ENCODE results near the gene TMEM256. TPM values are rescaled to one million over a fixed set of nuclear protein-coding genes. Genes with fewer than 3 reads are reported as not detected.

The TMEM256 gene
- total RNA-seq, 4 donors from 2014 or later = 10.0 to 129 (median 85.6) TPM

DNA sequence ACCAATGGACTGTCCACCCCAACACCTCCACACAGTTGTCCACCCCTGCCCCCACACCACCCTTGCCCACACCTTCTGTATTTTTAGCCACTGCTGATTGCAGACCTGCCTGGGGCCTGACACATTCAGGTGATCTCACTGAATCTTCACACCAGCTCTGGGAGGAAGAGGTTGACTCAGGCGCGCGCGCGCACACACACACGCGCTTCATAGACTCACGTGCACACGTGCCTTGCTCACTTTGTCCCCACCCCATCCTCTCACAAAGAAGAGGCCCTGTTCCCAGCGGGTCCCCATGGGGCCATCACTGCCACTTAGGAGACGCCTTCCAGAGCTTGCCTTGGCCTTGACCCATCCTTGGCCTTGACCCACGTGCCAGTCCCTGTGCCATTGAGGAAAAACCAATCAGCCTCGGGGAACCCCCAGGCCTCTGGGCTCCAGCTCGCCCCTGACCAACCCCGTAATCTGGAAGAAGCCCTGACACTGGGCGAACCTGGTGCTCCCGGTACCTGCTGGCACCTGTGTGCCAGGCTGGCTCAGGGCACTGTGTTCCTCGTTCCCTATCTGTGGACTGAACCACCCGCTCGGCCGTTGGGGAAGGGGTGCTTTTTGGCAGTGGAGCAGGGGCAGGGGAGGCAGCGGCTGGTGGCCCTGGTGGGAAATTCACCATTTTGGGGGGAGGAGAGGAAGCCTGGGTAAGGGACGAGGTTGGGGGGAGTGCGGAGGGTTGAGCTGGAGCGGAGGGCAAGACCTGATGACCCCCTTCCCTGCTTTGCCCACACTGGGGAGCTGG is 6.9 kb upstream of the TMEM256 start:
- Histone ChIP-seq H3K27me3 (peaks cover 6% of the 10 kb centered on the region), H3K4me1 (peaks cover 0 to 5% (median 2%) of the 10 kb centered on the region in 4 donors), H3K4me3 (no peak overlapping the region), H3K36me3 (no peaks in the 10 kb centered on the region), H3K9me3 (no peaks in the 10 kb centered on the region), H3K27ac (no peak overlapping the region)
- intact Hi-C loops (cut with DNase I; ENCODE audit: low total_unique reads) (no loop called here), in situ Hi-C loops (cut with MboI; ENCODE audit: low pct_ligation_motif_present in 1 of 4, low pct_unique_long_range_greater_than_20kb in 1 of 4, low sequenced_read_pairs in 3 of 4) (no loop called here)
- TF ChIP-seq POLR2AphosphoS5 (IDR thresholded peaks at IDR 0.05) (no peak), EP300 (IDR thresholded peaks at IDR 0.05; ENCODE audit: low read depth) (no peak), POLR2A (IDR thresholded peaks at IDR 0.05) (no peak)
- TF ChIP-seq, protein P1, sequence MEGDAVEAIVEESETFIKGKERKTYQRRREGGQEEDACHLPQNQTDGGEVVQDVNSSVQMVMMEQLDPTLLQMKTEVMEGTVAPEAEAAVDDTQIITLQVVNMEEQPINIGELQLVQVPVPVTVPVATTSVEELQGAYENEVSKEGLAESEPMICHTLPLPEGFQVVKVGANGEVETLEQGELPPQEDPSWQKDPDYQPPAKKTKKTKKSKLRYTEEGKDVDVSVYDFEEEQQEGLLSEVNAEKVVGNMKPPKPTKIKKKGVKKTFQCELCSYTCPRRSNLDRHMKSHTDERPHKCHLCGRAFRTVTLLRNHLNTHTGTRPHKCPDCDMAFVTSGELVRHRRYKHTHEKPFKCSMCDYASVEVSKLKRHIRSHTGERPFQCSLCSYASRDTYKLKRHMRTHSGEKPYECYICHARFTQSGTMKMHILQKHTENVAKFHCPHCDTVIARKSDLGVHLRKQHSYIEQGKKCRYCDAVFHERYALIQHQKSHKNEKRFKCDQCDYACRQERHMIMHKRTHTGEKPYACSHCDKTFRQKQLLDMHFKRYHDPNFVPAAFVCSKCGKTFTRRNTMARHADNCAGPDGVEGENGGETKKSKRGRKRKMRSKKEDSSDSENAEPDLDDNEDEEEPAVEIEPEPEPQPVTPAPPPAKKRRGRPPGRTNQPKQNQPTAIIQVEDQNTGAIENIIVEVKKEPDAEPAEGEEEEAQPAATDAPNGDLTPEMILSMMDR (IDR thresholded peaks at IDR 0.05) = no peak
- no peak for DNase-seq
- whole genome bisulfite sequencing, 2 donors (ENCODE audit: low coverage in 1 of 2) = 82% methylated on average over 24 of the region's 25 CpGs; no CpG with 5 or more reads in 1 of the 2 donors

GRCh38 chr17:7409716-7410115 is 5.8 kb upstream of the TMEM256 start:
- H3K27me3 ChIP-seq = peaks cover 17% of the 10 kb centered on the region
- H3K27ac ChIP-seq = no peak overlapping the region
- in situ Hi-C loops (cut with MboI; ENCODE audit: low pct_ligation_motif_present in 1 of 4, low pct_unique_long_range_greater_than_20kb in 1 of 4, low sequenced_read_pairs in 3 of 4) (no loop called here), intact Hi-C loops (cut with DNase I; ENCODE audit: low total_unique reads) (no loop called here)
- H3K9me3 ChIP-seq = no peaks in the 10 kb centered on the region
- no peak for TF ChIP-seq POLR2AphosphoS5 (IDR thresholded peaks at IDR 0.05)
- TF ChIP-seq, protein P1 (IDR thresholded peaks at IDR 0.05) = no peak
- TF ChIP-seq EP300 (IDR thresholded peaks at IDR 0.05; ENCODE audit: low read depth) = no peak
- TF ChIP-seq POLR2A (IDR thresholded peaks at IDR 0.05) = no peak
- H3K4me1 ChIP-seq = peaks cover 0 to 16% (median 11%) of the 10 kb centered on the region in 4 donors
- H3K4me3 ChIP-seq = no peak overlapping the region
- no peak for DNase-seq
- WGBS, 2 donors (ENCODE audit: low coverage in 1 of 2) = 87 to 93% methylated on average over 4 to 6 of the region's 6 CpGs
- H3K36me3 ChIP-seq = no peaks in the 10 kb centered on the region

- Histone ChIP-seq H3K4me3 (no peak overlapping the region), H3K9me3 (no peaks in the 10 kb centered on the region), H3K27ac (no peak overlapping the region), H3K4me1 (peaks cover 0 to 16% (median 11%) of the 10 kb centered on the region in 4 donors), H3K27me3 (peaks cover 17% of the 10 kb centered on the region), H3K36me3 (no peaks in the 10 kb centered on the region)
- TF ChIP-seq POLR2AphosphoS5 (IDR thresholded peaks at IDR 0.05) (no peak), EP300 (IDR thresholded peaks at IDR 0.05; ENCODE audit: low read depth) (no peak), POLR2A (IDR thresholded peaks at IDR 0.05) (no peak)
- TF ChIP-seq, protein P1 (IDR thresholded peaks at IDR 0.05) = no peak
- in situ Hi-C loops (cut with MboI; ENCODE audit: low pct_ligation_motif_present in 1 of 4, low pct_unique_long_range_greater_than_20kb in 1 of 4, low sequenced_read_pairs in 3 of 4) = no loop called here
- intact Hi-C loops (cut with DNase I; ENCODE audit: low total_unique reads) = no loop called here
- no peak for DNase-seq
- 77% methylated on average over 6 of the region's 6 CpGs; no CpG with 5 or more reads in 1 of the 2 donors for WGBS, 2 donors (ENCODE audit: low coverage in 1 of 2)
These were observed 5.0 kb upstream of the TMEM256 start for GRCh38 chr17:7408863-7409262.

DNA sequence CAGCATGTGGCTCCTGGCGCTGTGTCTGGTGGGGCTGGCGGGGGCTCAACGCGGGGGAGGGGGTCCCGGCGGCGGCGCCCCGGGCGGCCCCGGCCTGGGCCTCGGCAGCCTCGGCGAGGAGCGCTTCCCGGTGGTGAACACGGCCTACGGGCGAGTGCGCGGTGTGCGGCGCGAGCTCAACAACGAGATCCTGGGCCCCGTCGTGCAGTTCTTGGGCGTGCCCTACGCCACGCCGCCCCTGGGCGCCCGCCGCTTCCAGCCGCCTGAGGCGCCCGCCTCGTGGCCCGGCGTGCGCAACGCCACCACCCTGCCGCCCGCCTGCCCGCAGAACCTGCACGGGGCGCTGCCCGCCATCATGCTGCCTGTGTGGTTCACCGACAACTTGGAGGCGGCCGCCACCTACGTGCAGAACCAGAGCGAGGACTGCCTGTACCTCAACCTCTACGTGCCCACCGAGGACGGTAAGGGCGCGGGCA is 4.4 kb upstream of the TMEM256 start:
- 53 to 82% methylated on average over 3 to 17 of the region's 58 CpGs for WGBS, 2 donors (ENCODE audit: low coverage in 1 of 2)
- Histone ChIP-seq H3K36me3 (no peaks in the 10 kb centered on the region), H3K4me3 (no peak overlapping the region), H3K4me1 (peaks cover 0 to 17% (median 11%) of the 10 kb centered on the region in 4 donors), H3K9me3 (no peaks in the 10 kb centered on the region), H3K27me3 (peaks cover 17% of the 10 kb centered on the region), H3K27ac (no peak overlapping the region)
- intact Hi-C loops (cut with DNase I; ENCODE audit: low total_unique reads) (no loop called here), in situ Hi-C loops (cut with MboI; ENCODE audit: low pct_ligation_motif_present in 1 of 4, low pct_unique_long_range_greater_than_20kb in 1 of 4, low sequenced_read_pairs in 3 of 4) (no loop called here)
- no peak for DNase-seq
- no peak for TF ChIP-seq EP300 (IDR thresholded peaks at IDR 0.05; ENCODE audit: low read depth)
- TF ChIP-seq POLR2A (IDR thresholded peaks at IDR 0.05) = no peak
- TF ChIP-seq, protein P1 (IDR thresholded peaks at IDR 0.05) = no peak
- TF ChIP-seq POLR2AphosphoS5 (IDR thresholded peaks at IDR 0.05) = no peak

All from transverse colon (tissue), 4 donors.